Stimulated activated naive CD8-positive, alpha-beta T cell treated with anti-CD3 and anti-CD28 coated beads, Interleukin-15, Interleukin-2, amounts not matched to agents 100 U/mL and 50 U/mL, for 24 hours (primary cell): ENCODE data around the gene INPP4B.

Experiments
- ATAC-seq: fragments of 150-1000 bp; cut with Tn5 transposase; one replicate; pipeline ENCODE4 v1.10.0; 2021
- DNase-seq: peaks from one replicate; pipeline ENCODE4 v3.0.0; 2021

INPP4B gene

GRCh38 chr4:142728233-142728632 lies 117.9 kb downstream of the INPP4B start:
- DNase-seq (no peak), ATAC-seq (no peak)

GRCh38 chr4:142727149-142727548 lies 119.0 kb downstream of the INPP4B start:
- ATAC-seq: no peak

GRCh38 chr4:142725886-142726285 lies 120.2 kb downstream of the INPP4B start:
- no peak for DNase-seq

More at GRCh38 chr4:142727149-142727548, 119.0 kb downstream of the INPP4B start:
- DNase-seq: no peak

GRCh38 chr4:142721187-142721586 lies 124.9 kb downstream of the INPP4B start:
- DNase-seq (no peak), ATAC-seq (no peak)

More at GRCh38 chr4:142725886-142726285, 120.2 kb downstream of the INPP4B start:
- ATAC-seq: no peak

- DNase-seq (no peak), ATAC-seq (no peak)
These were observed 126.1 kb downstream of the INPP4B start for GRCh38 chr4:142719854-142720541.

GRCh38 chr4:142718981-142719380 lies 127.1 kb downstream of the INPP4B start:
- DNase-seq (no peak), ATAC-seq (no peak)

- DNase-seq (no peak), ATAC-seq (no peak)
These were observed 130.4 kb downstream of the INPP4B start for GRCh38 chr4:142715727-142716126.

- no peak for DNase-seq
- ATAC-seq: peak; percentile 23
These were observed 132.6 kb downstream of the INPP4B start for GRCh38 chr4:142713282-142714030.

GRCh38 chr4:142708231-142708630 lies 137.9 kb downstream of the INPP4B start:
- DNase-seq: no peak
- no peak for ATAC-seq

GRCh38 chr4:142707401-142707800 lies 138.7 kb downstream of the INPP4B start:
- DNase-seq (no peak), ATAC-seq (no peak)

- DNase-seq (no peak), ATAC-seq (no peak)
These were observed 139.7 kb downstream of the INPP4B start for GRCh38 chr4:142706381-142706780.

- ATAC-seq (no peak), DNase-seq (no peak)
These were observed 140.3 kb downstream of the INPP4B start for GRCh38 chr4:142705820-142706219.

- no peak for ATAC-seq
- peak; percentile 5 for DNase-seq
These were observed 142.3 kb downstream of the INPP4B start for GRCh38 chr4:142703694-142704309.

- no peak for DNase-seq
- no peak for ATAC-seq
These were observed 145.1 kb downstream of the INPP4B start for GRCh38 chr4:142701017-142701416.

GRCh38 chr4:142700531-142700930 lies 145.6 kb downstream of the INPP4B start:
- ATAC-seq: no peak
- no peak for DNase-seq

- DNase-seq (peak; percentile 11), ATAC-seq (no peak)
These were observed 147.5 kb downstream of the INPP4B start for GRCh38 chr4:142698552-142698951.

GRCh38 chr4:142697928-142698327 lies 148.2 kb downstream of the INPP4B start:
- ATAC-seq: no peak

GRCh38 chr4:142697320-142697719 lies 148.8 kb downstream of the INPP4B start:
- no peak for ATAC-seq
- no peak for DNase-seq

More at GRCh38 chr4:142697928-142698327, 148.2 kb downstream of the INPP4B start:
- DNase-seq: no peak

GRCh38 chr4:142696334-142697122 lies 149.6 kb downstream of the INPP4B start:
- ATAC-seq: peak; percentile 55
- DNase-seq: no peak

- DNase-seq (no peak), ATAC-seq (no peak)
These were observed 155.5 kb downstream of the INPP4B start for GRCh38 chr4:142690406-142691163.

- ATAC-seq: no peak
- no peak for DNase-seq
These were observed 158.4 kb downstream of the INPP4B start for GRCh38 chr4:142687547-142688275.
